Vagina (tissue), 2 donors: Measurements from ENCODE around the gene IL1RAPL1. TPM values are rescaled to one million over a fixed set of nuclear protein-coding genes. Genes with fewer than 3 reads are reported as not detected.

Source experiments
- DNase-seq, 2 donors: peaks; one replicate each; pipeline ENCODE4 v3.0.0-alpha.2; 2017; ENCODE audit errors: extremely low spot score in 2 of 2
- H3K27ac ChIP-seq: fragments of 200-600 bp; sonication (generic); one replicate; pipeline ENCODE4 v1.5.1; 2019
- H3K27me3 ChIP-seq: fragments of 200-600 bp; sonication (generic); one replicate; pipeline ENCODE4 v1.5.1; 2019
- H3K36me3 ChIP-seq, 2 donors: fragments of 200-600 bp; sonication (generic); one replicate each; pipeline ENCODE4 v1.5.1; 2017 to 2019
- H3K4me1 ChIP-seq: fragments of 200-600 bp; sonication (generic); one replicate; pipeline ENCODE4 v1.5.1; 2019
- H3K4me3 ChIP-seq, 2 donors: fragments of 200-600 bp; sonication (generic); 1 replicate in 1 of 2; 2 replicates in 1 of 2; pipeline ENCODE4 v1.5.1; 2016 to 2019
- H3K9me3 ChIP-seq: fragments of 200-600 bp; sonication (generic); one replicate; pipeline ENCODE4 v1.5.1; 2019
- CTCF ChIP-seq, 3 experiments: fragments of 450-650 bp in 2 of 3; fragments of 200-600 bp in 1 of 3; sonication (generic) in 1 of 3; IDR thresholded peaks; one replicate each; pipeline ENCODE4 v1.5.1; 2017 to 2019; ENCODE audit warnings: antibody characterized with exemption in 3 of 3, mild to moderate bottlenecking in 2 of 3, moderate library complexity in 2 of 3
- POLR2A ChIP-seq, 2 donors: fragments of 450-650 bp; IDR thresholded peaks; one replicate each; pipeline ENCODE4 v1.6.1; 2017; ENCODE audit warnings: antibody characterized with exemption in 2 of 2, mild to moderate bottlenecking in 2 of 2, moderate library complexity in 2 of 2
- POLR2AphosphoS5 ChIP-seq, 2 donors: sonication (generic); formaldehyde crosslinking; IDR thresholded peaks; one replicate each; pipeline ENCODE4 v1.9.0; 2017; ENCODE audit warnings: antibody characterized with exemption in 2 of 2, mild to moderate bottlenecking in 2 of 2, low read depth in 1 of 2; ENCODE audit not compliant: insufficient read depth in 1 of 2
- intact Hi-C: fragments of 100-400 bp; cut with DNase I; formaldehyde crosslinking; loops from one replicate; pipeline ENCODE4 v1.15.1; 2023
- total RNA-seq: library from RNA; depleted of rRNA; stranded (reverse); fragments of >200 nt; gene quantifications from one replicate; pipeline ENCODE4 v1.2.3, GENCODE V29; 2016

Gene IL1RAPL1
- total RNA-seq, 1 donor from 2014 or later = not detected

DNA sequence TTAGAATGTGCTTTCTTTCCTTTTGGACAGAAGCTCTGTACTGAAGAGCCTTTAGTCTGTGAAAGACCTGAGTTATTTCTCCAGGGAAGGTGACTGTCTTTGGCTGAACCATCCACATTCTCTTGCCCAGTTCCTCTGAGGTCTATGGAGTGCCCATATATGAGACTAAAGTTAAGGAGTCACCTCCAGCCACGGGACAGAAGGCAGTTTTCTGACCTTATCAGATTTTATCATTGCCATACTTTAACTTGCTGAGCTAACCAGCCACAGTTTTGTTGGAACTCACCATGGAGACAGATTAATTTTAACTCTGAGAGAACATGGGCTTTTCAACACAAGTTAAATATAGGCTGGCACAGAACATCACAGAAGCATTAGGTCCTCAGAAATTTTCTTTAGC, 26.3 kb downstream of the IL1RAPL1 start:
- DNase-seq = no peak
- Histone ChIP-seq H3K4me3 (no peak overlapping the region), H3K36me3 (no peaks in the 10 kb centered on the region), H3K4me1 (no peaks in the 10 kb centered on the region), H3K27me3 (no peaks in the 10 kb centered on the region), H3K27ac (no peak overlapping the region), H3K9me3 (no peaks in the 10 kb centered on the region)
- intact Hi-C loops = no loop called here
- TF ChIP-seq POLR2A (IDR thresholded peaks at IDR 0.05) (no peak), POLR2AphosphoS5 (IDR thresholded peaks at IDR 0.05; ENCODE audit: insufficient read depth in 1 of 2, low read depth in 1 of 2) (no peak), CTCF (IDR thresholded peaks at IDR 0.05) (no peak)

DNA sequence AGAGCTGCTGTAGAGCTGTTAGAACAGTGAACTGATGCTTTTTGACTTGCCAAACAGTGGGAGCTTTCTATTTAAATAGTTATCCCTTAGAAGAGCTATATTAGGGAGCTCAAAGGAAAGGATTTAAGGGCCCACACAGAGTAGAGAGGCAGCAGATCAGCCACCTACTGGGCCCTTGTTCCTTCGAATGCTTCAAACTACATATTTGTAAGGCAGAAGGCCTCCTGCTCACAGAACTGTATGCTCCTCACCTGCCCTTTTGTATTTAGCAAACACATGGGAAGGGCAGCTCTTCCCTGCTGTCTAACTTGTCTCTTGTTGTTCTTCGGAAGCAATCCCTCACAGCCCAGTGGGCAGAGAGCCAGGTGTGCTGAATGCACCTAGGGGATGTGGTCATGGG, 38.0 kb downstream of the IL1RAPL1 start:
- H3K4me1 ChIP-seq = no peaks in the 10 kb centered on the region
- H3K27me3 ChIP-seq = no peaks in the 10 kb centered on the region
- TF ChIP-seq POLR2AphosphoS5 (IDR thresholded peaks at IDR 0.05; ENCODE audit: insufficient read depth in 1 of 2, low read depth in 1 of 2) = no peak
- no peak for TF ChIP-seq CTCF (IDR thresholded peaks at IDR 0.05)
- no peak for TF ChIP-seq POLR2A (IDR thresholded peaks at IDR 0.05)
- no peaks in the 10 kb centered on the region for H3K36me3 ChIP-seq
- no peak for DNase-seq
- H3K4me3 ChIP-seq = no peak overlapping the region
- H3K9me3 ChIP-seq = no peaks in the 10 kb centered on the region
- intact Hi-C loops = no loop called here
- H3K27ac ChIP-seq = no peak overlapping the region

- Histone ChIP-seq H3K36me3 (no peaks in the 10 kb centered on the region), H3K27me3 (no peaks in the 10 kb centered on the region), H3K4me1 (no peaks in the 10 kb centered on the region), H3K9me3 (no peaks in the 10 kb centered on the region), H3K27ac (no peak overlapping the region), H3K4me3 (no peak overlapping the region)
- intact Hi-C loops = no loop called here
- no peak for DNase-seq
- TF ChIP-seq CTCF (IDR thresholded peaks at IDR 0.05) = no peak
- no peak for TF ChIP-seq POLR2A (IDR thresholded peaks at IDR 0.05)
- no peak for TF ChIP-seq POLR2AphosphoS5 (IDR thresholded peaks at IDR 0.05; ENCODE audit: insufficient read depth in 1 of 2, low read depth in 1 of 2)
Observed at GRCh38 chrX:28626515-28626914, 39.3 kb downstream of the IL1RAPL1 start.

DNA sequence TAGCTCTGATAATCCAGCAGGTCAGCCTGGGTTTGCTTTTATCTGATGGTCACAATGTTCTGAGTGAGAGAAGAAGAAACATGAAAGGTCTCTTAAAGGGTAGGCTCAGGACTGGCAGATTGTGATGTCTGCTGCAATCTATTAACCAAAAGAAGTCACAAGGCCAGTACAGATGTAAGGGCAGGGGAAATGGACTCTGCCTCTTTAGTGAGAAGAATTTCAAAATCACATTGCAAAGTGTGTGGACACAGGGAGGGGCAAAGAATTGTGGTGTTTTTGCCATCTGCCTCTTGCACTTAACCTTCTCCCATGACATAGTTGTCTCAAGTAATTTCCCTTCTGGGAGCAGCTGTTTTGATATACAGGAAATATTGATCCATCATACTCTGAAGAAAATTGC, 40.9 kb downstream of the IL1RAPL1 start:
- TF ChIP-seq CTCF (IDR thresholded peaks at IDR 0.05) = no peak
- TF ChIP-seq POLR2A (IDR thresholded peaks at IDR 0.05) = no peak
- intact Hi-C loops = no loop called here
- Histone ChIP-seq H3K27me3 (no peaks in the 10 kb centered on the region), H3K4me3 (no peak overlapping the region), H3K4me1 (no peaks in the 10 kb centered on the region), H3K36me3 (no peaks in the 10 kb centered on the region), H3K27ac (no peak overlapping the region), H3K9me3 (no peaks in the 10 kb centered on the region)
- no peak for DNase-seq

- TF ChIP-seq POLR2AphosphoS5 (IDR thresholded peaks at IDR 0.05; ENCODE audit: insufficient read depth in 1 of 2, low read depth in 1 of 2) = no peak
- TF ChIP-seq CTCF (IDR thresholded peaks at IDR 0.05) = no peak
- no peak for TF ChIP-seq POLR2A (IDR thresholded peaks at IDR 0.05)
Observed at GRCh38 chrX:28638775-28639174, 51.5 kb downstream of the IL1RAPL1 start.

More at GRCh38 chrX:28638775-28639174, 51.5 kb downstream of the IL1RAPL1 start:
- Histone ChIP-seq H3K27me3 (no peaks in the 10 kb centered on the region), H3K9me3 (no peaks in the 10 kb centered on the region), H3K27ac (no peak overlapping the region), H3K4me1 (no peaks in the 10 kb centered on the region), H3K4me3 (no peak overlapping the region), H3K36me3 (no peaks in the 10 kb centered on the region)
- no peak for DNase-seq
- intact Hi-C loops = no loop called here
